Measurements from ENCODE around the gene DDAH2.

Gene DDAH2, protein sequence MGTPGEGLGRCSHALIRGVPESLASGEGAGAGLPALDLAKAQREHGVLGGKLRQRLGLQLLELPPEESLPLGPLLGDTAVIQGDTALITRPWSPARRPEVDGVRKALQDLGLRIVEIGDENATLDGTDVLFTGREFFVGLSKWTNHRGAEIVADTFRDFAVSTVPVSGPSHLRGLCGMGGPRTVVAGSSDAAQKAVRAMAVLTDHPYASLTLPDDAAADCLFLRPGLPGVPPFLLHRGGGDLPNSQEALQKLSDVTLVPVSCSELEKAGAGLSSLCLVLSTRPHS

GRCh38 chr6:31728767-31729514 lies at the start of gene DDAH2:
DDAH2 (minus strand) TSS chr6:31729299; CDS start chr6:31729161, 138 bp downstream.
- no peak for DNase-seq

- DNase-seq, result no peak
These were observed 49.1 kb upstream of the DDAH2 start for GRCh38 chr6:31778193-31778592.

GRCh38 chr6:31777667-31778050 lies 48.6 kb upstream of the DDAH2 start:
- DNase-seq, result no peak

- peak; percentile 78 for DNase-seq
These were observed 48.0 kb upstream of the DDAH2 start, which contains the start of gene VWA7 for GRCh38 chr6:31776989-31777666. VWA7 (minus strand) TSS chr6:31777328; CDS start chr6:31776779, 549 bp downstream.

DNA sequence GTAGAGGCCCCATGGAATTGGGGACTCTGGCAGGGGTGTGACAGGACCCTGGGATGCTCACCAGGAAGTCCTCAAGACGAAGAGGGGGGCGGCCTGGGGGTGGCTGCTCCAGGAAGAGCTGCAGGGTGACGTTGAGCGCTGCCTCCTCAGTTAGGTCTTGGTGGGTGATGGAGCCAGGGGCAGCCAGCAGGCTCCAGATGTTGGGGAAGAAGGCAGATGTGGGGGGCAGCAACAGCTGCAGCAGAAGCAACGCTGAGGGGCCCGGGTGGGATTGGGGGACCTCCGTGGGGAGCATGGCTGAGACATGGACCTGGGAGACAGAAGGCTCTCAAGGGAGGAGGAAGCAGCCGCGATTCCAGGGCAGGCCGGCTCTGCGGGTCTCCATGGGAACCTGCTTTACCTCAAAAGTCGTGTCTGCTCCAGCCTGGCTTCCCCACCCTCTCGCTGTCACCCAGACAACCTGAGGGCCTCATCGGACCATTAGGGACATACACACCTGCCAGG lies 47.4 kb upstream of the DDAH2 start:
- no peak for DNase-seq

DNA sequence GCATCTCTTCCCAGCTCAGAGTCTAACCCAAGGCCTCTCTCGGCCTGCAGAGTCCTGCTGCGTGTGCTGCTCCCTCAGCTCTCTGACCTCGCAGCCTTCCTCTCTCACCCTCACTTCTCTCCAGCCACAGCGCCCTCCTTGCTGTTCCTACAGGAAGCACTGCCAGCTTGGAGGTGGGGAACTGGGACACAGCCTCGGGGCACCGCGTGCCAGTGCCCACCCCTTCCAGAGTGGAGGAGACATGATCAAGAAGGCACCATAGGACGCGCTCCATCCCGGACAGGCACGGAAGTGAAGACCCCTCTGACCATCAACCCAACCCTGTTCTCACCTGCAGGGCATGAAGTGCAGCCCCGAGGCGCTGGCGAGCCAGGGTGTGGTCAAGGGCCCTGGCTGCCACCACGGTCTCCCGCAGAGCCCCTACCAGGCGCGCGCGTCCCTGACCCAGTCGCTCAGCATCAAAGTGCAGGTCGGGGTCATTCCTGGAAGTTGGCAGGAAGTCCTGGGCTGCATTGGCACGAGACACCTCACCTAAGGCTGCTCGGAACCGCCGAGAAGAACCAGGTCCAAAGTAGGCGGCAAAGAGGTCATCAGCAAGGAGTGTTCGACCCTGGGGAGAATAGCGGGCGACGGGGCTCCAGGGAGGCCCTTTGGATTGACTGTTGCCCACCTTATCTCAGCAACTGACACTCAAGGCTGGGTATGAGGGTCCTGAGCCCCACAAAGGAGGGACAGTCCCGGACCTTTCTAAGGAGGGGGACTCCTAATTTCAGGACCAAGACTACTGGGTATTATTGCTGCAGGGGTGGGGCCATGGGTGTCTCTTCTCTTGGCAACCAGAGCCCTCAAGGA lies 46.8 kb upstream of the DDAH2 start:
- no peak for DNase-seq

GRCh38 chr6:31775184-31775583 lies 46.1 kb upstream of the DDAH2 start:
- no peak for DNase-seq

- DNase-seq, result no peak
These were observed 42.9 kb upstream of the DDAH2 start for GRCh38 chr6:31771992-31772358.

DNA sequence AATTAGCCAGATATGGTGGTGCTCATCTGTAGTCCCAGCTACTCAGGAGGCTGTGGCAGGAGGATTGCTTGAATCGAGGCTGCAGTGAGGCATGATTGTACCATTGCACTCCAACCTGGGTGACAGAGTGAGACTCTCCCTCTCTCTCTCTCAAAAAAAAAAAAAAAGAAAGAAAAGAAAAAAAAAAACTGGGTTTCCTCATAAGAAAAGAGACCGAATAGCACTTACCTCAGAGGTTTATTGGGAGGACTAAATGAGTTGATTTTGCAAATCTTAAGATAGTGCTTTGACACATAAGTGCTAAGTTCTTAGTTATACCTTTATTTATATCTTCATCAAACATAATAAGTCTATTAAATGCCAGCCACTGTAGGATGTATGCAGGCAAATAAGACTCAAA lies 41.8 kb upstream of the DDAH2 start:
- no peak for DNase-seq

DNA sequence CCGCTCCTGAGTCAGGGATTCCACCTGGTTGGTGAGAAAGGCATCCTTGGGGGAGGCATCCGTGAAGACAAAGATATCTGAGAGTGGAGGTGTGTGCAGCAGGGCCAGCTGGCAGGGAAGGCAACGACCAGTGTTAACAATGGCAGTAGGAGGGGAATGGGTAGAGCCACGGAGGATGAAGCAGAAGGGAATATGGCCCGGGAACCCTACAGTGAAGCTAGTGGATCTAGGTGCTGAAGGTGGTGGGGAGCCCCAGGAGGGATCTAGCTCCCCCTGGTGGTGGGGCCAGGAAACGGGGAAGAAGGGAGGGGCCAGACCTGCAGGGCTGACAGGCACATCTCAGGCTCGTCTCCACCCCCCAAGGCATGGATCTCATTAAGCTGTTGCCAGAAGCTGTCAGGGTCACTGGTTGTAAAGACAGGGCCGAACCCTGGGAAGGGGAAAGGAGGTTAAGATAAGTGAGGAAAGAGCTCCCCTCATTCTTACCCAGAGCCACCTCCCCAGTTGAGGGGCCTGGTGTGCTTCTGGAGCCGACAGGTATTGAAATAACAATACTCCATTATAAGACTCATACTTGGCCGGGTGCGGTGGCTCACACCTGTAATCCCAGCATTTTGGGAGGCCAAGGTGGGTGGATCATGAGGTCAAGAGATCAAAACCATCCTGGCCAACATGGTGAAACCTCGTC lies 40.7 kb upstream of the DDAH2 start:
- DNase-seq, result peak; percentile 91

DNA sequence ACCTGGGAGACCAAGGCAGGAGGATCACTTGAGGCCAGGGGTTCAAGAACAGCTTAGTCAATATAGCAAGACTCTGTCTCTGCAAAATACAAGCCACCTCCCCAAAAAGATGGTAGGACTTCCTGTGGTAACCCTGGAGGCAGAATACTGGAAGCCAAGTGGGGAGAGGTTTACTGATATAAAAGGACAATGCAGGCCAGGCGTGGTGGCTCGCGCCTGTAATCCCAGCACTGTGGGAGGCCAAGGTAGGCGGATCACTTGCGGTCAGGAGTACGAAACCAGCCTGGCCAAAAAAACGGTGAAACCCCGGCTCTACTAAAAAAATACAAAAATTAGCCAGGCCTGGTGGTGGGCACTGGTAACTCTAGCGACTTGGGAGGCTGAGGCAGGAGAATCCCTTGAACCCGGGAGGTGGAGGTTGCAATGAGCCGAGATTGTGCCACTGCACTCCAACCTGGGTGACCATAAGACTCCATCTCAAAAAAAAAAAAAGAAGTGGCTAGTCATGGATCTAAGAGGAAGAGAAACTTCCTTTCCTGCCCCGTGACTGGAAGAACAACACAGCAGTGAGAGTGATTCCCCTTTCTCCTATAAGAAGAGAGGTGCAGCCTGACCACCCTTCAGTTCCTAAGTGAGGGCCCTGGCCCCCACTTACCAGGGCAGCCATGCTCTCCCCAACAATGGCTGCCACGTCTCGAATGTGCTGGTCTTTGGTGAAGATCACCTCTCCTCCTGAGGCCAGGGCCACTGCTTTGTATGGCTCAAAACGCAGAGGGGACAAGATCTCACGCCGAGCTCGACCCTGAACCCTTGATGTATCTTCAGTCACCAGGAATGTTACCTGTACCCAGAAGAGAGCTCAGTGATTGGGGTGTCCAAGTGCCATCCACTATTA lies 39.5 kb upstream of the DDAH2 start:
- DNase-seq, result no peak

- no peak for DNase-seq
These were observed 38.1 kb upstream of the DDAH2 start for GRCh38 chr6:31767096-31767645.

DNA sequence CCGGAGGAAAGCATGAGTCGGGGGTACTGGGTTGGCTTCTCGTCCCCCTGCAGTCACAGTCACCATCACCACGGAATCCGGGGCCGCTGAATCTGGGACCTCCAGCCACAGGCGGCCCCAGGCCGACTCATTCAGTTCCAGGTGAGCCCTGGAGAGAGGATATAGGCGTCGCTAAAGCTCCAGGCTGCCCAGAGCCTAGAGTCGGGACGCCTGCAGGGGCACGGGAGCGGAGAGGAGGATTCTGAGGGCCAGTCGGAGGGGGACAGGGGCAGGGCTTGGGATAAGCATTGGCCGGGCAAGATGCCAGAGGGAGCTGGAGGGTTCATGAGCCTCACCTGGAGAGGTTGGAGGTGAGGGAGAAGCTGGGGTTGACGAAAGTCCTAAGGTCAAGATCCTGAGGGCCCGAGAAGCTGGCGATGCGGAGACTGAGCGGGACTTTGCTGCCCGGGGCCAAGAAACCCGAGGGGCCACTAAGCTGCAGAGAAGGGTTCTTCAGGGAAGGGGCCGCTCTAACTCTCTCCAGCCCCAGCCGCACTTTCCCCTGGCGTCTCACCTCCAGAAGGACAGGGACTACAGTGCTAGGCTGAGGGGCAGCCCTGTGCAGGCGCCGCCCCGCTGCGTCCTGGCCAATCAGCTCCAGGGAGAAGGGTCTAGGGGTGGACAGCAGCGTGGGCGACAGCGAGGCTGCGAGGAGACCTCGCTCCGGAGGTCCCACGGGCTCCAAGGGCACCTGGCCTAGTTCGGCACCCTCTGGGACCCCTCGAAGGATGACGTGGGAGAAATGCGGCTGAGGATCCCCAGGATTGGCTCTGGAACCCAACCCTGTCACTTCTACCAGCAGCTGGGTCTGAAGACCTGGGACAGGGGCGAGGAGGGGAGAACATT lies 37.1 kb upstream of the DDAH2 start:
- DNase-seq, result no peak

DNA sequence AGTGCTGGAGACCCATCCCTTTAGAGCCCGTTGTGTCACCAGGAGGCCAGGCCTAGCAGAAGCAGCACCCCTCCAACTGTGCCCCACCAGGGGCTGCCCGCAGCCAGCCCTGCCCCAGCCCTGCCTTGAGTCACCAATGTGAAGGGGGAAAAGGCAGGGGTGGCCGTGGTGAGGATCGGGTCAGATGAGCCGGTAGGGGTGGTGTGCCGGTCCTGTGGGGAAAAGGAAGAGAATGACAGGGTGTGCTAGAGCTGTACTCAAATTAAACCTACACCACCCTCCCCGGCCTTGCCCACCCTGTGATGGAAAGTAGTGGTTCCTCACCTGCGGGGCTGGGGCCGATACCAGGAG lies 36.4 kb upstream of the DDAH2 start:
- no peak for DNase-seq

DNA sequence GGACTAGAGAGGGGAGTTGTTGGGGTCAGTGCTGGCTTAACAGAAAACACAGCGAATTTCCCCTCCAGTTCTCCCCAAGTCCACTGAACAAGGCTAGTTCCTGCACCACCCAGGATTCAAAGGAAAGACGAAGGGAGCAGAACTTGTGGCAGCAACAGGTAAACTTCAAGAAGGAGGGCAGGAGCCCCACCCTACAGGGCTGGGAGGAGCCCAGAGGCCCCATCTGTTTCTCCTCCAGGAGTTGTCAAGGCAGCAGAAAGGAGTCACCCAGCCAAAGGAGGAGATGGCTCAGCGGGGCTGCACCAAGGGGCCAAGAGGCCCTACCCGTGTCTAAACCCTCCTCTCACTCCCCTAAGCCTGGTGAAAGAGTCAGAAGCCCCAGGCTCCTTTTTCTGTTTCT lies 35.1 kb upstream of the DDAH2 start:
- no peak for DNase-seq

DNA sequence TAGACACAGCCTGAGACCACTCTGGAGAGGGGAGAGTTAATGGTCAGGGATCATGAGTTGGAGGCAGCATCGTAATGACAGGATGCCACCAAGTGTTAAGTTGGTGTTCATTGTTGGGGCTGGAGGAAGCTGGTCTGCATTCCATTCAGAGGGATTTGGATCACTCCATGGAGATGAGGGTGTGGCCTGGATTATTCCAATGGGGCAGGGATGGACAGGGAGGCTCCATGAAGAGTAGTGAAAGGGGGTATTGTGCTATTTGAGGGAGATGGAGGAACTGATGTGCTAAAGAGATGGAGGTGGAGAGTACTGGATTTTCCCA lies 34.5 kb upstream of the DDAH2 start:
- DNase-seq, result no peak

DNA sequence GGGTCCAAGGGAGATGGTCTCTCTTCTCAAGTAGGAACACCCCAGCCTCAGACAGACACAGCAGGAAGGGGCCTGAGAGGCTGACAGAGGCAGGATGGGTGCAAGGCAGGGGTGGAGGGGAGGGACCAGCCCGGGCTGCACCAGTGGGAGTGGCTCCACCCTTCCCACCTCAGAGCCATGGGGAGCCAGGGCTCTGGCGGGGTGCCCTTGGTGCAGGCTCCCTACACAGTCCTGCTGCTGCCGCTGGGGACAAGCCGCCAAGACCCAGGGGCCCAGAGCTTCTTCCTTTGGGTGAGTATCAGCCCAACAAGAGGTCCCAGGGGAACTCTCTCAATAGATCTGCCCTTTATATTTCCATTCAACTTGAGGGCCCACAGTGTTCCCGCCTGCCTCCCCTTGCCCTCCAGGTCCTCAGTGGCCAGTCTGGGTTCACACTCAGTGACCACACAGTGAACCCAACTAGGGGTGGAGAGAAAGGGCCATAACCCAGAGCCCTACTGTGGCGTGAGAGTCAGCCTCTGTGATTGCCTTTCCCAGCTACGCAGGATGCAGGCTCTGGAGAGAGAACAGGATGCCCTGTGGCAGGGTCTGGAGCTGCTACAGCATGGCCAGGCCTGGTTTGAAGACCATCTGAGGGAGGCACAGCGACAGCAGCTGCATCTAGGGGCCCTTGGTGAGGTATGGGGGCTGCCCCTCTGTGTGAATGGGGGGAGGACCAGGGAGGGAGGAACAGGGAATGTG lies 33.9 kb upstream of the DDAH2 start:
- DNase-seq, result no peak

- no peak for DNase-seq
These were observed 33.3 kb upstream of the DDAH2 start, which contains the start of gene SAPCD1 for GRCh38 chr6:31762356-31762755. SAPCD1 (plus strand) TSS chr6:31762656; CDS start chr6:31763055, 399 bp downstream.

DNA sequence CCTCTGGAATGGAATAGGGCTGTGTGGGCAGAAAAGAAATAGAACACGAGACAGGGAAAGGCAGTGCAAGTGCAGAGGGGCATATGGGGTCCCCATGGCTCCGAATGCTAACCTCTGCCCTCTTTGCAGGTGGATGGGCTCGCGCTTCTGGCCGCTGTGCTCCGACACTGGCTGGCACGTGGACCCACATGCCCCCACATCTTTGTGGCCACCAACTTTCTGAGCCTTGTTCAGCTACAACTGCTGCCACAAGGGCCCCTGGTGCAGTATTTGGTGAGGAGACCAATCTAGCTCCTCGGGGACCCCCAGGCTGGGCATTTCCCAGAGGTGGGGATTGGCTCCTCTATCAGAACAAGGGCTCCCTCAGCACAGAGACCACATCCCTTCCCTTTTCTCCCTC lies 32.2 kb upstream of the DDAH2 start:
- DNase-seq, result no peak

Data from activated CD4-positive, alpha-beta T cell treated with anti-CD3 and anti-CD28 coated beads, Interleukin-2, Interleukin-6, amounts not matched to agents 100 ng/mL and 50 ng/mL, durations not matched to agents 16 hours and 8 hours (primary cell).